Occipital lobe (tissue), 2 donors: ENCODE measurements around the gene LPCAT1. TPM values are rescaled to one million over a fixed set of nuclear protein-coding genes. Genes with fewer than 3 reads are reported as not detected.
"Not testable (repeated sequence)": the region's sequence is repeated elsewhere in the genome, so short reads cannot be mapped to it uniquely, and the experiment has no call there.

ENCODE experiments used
- DNase-seq: peaks from one replicate; lab custom pipeline; 2025; lab: John Stamatoyannopoulos, UW
- total RNA-seq: library from RNA; depleted of rRNA; stranded (reverse); fragments of >200 nt; gene quantifications from one replicate; pipeline ENCODE4 v1.2.3, GENCODE V29; 2014

Gene LPCAT1
- total RNA-seq, 1 donor from 2014 or later: 129 TPM

DNA sequence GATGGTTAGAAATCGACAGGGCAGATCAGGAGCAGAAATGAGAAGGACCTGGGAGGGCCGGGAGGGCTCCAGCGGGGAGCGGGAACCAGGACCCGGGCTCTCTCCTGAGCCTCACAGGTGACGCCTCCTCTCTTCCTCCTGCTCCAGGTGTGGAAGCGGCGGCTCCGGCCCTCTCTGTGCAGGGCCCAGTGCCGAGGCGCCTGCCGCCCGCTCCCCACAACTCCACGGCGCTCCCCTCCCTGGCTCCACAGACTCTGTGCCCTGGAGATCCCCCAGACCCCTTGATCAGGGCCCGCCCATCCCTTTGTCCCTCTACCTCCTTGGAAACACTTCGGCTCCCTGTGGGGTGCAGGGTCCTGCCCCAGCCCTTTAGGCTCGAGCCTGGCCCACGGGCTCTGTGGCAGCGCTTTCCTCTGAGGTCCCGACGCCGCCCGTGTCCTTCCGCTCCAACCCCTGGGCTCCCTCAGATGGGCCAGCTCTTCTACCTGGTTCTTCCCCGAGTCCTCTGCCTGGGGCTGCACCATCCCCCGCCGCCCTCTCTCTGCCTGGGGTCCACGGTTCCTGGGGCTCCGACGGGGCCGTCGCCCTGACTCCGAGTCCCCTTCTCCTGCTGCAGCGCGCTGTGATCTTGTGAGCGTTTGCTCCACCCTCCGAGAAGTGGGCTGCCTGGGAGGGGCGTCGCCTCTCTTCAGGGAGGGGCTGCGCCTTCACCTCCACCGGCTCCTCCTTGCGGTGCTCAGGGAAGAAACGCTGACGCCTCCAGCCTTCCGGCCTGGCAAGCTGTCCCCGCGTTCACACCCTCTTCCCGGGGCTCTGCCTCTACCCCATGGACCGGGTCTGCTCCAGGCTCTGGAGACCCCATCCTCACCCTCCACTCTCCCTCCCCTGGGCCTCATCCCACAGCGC, 56.2 kb downstream of the LPCAT1 start:
- no peak for DNase-seq

DNA sequence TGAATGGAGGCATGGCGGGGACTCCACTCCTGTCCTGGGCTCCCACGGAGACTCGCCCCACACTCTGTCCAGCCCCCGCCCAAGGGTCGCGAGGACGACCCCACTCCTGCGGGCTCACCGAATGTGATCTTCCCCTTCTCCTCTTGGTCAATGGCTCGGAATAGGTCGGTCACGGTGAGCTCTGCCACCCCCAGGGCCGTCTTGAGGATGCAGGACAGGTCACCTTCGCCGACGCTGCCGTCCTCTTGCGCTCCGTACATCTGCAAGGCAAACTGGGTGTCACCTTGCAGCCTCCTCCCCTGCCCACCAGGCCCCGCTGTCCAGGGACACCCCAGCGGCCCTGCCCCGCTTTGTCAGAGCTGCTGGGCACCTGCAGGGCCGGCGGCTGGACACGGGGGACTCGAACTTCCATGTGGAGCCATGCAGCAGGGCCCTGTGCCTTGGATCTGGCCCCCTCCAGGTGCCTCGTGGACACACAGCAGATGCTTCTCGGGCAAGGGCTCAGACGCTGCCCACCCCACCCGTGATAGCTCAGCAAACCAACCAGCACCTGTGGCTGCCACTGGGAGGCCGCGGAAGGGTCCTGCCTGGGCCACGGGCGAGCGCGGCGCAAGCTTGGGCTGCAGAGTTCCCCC, 57.0 kb downstream of the LPCAT1 start:
- no peak for DNase-seq

GRCh38 chr5:1465966-1466471, 57.7 kb downstream of the LPCAT1 start:
- no peak for DNase-seq

GRCh38 chr5:1465117-1465516, 58.6 kb downstream of the LPCAT1 start:
- no peak for DNase-seq

DNA sequence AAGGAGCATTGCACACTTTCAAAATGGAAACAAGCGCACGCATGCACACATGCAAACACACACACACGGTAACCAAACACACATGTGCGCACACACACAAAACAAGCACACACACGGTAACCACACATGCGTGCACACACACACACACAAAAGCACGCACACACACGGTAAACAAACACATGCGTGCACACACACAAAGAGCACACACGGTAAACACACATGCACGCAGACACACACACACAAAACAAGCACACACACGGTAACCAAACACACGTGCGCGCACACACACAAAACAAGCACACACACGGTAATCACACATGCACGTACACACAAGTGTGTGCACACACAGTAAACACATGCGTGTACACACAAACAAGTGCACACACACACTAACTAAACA, 59.2 kb downstream of the LPCAT1 start:
- DNase-seq: no peak

GRCh38 chr5:1464096-1464446, 59.7 kb downstream of the LPCAT1 start:
- DNase-seq: no peak

DNA sequence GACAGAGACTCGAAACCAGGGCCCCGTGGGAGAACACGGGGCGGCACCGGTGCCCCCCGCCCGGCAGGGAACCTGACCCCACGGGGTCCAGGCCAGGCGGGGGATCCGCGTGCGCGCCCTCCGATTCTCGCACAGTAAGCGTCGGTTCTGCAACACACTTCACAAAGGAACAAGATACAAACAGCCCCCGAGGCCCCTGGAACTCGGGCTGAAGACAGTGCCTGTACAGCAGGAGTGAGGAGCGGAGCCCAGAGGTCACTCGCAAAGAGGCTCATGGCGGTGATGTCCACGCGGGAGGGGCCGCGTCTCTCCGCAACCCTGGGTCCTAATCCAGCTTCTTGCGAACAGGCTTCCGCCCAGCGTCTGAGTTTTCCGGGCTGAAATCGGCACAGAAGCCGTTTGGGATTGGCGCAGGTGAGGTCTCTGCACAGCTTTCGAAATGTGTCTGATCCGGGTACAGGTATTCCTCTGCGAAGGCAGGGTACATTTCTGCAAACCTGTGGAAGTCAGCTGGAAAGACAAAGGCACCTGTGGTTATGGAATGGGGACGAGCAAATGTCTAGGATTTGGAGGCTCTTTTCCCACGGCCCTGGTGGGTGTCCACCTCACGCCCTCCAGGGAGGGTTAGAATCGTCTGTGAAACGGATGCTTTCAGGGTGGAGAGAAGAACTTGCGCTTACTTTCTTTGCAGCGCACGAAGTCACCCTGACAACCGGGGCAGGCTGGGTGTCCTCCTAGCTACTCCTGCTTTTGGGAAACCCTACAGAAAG, 60.2 kb downstream of the LPCAT1 start:
- DNase-seq: no peak

DNA sequence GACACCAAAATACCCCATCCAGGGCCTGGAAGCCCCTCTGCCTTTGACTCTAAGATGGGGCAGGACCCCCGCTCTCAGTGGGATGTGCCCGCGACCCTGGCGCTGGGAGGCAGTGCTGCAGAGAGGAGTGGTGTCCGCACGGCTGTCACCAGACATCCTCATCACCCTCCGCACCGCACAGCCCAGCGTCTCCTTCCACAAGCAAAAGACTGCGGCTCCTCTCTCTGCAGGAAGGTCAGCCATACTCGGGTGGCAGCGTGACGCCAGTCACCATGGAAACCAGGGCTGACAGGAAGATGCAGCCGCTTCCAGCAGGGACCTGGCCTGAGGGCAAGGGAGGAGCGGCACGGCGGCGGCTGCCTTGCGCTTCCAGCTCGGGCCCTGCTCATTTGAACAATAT, 61.4 kb downstream of the LPCAT1 start:
- no peak for DNase-seq

GRCh38 chr5:1461396-1461795, 62.4 kb downstream of the LPCAT1 start:
- DNase-seq: no peak

DNA sequence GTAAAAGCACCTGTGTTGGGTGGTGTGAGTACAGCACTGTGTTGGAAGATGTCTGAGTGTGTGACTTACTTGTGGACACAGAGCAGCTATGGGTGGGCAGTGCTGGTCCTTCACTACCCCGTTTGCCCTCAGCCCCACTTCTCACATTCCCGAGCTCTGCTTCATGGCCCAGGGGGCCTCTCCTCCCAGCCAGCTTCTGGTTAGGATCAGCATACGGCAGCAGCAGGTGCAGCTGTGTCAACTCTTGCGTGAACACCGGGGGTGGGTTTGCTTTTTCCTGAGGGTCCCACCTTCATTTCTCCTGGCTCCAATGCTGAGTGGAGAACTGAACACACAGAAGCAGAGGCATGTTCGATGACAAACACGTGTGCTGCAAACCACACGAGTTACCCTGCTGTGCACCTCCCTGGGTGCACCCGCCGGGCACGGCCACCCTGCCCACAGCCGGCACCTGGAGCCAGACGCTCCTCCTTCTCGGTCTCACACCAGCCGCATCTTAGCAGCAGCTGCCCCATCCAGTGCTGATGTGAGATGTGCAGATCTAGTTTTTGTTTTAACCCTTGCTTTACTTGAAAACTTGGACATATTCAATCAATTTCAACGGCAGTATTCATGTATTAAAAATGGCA, 63.6 kb downstream of the LPCAT1 start:
- no peak for DNase-seq

GRCh38 chr5:1459435-1459834, 64.3 kb downstream of the LPCAT1 start:
- DNase-seq: not testable (repeated sequence)

GRCh38 chr5:1456110-1456881, 67.5 kb downstream of the LPCAT1 start:
- DNase-seq: not testable (repeated sequence)

GRCh38 chr5:1453613-1454012, 70.1 kb downstream of the LPCAT1 start:
- no peak for DNase-seq

DNA sequence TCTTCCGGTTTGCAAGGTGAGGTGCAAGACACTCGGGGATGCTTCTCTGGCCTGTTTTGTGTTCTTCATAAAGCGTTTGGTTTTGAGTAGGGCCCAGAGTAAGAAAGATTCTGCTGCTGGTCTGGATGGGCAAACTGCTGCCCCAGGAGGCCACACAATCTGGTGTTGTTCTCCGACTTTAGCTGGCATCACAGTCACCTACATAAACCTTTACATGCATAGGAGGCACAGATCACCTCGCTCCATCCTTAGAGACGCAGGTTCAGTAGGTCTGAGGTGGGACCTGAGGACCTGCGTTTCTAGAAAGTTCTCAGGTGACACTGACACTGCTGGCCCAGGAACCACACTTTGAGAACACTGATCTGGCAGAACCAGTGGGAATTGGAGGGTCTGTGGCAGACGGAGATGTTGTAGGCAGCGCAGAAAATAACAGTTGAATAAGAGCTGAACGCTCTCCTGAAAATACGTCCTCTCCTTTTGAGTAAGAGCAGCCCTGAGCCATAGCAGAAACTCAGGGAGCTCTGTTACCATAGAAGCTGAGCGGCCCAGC, 74.6 kb downstream of the LPCAT1 start:
- DNase-seq: no peak

- no peak for DNase-seq
Measured at GRCh38 chr5:1448511-1449011, 75.2 kb downstream of the LPCAT1 start.

DNA sequence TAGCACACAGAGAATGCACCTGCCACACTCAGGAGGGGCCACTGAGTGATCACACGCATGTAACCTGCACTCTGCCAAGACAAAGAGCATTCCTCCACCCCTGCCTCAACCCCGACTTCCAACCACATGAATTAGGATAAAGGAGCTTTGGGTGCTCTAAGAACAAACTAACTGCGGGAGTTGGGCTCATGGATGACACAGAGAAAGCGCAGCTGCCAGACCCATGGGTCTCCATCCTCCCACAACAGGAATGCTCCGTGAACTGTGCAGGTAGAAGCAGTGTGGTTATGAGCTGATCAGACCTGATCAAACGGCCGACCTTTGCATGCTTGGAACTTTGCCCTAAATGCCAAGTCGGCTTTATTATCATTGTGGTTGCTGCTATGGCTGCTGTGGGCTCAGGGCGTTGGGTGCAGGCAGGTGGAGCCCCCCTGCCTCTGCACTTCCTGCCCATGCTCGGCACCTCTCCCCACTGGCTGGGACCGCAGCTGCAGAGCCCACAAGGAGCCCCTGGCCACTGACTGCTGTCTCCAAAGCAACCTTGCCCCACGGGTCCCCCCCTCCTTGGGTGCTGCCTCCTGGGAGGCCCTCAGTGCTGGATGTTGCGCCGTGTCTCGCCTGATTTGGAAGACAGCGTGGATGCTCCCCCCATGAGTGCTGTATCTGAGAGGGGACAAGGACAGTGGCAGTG, 75.9 kb downstream of the LPCAT1 start:
- DNase-seq: no peak

- DNase-seq: no peak
Measured at GRCh38 chr5:1446602-1447343, 77.0 kb downstream of the LPCAT1 start.

DNA sequence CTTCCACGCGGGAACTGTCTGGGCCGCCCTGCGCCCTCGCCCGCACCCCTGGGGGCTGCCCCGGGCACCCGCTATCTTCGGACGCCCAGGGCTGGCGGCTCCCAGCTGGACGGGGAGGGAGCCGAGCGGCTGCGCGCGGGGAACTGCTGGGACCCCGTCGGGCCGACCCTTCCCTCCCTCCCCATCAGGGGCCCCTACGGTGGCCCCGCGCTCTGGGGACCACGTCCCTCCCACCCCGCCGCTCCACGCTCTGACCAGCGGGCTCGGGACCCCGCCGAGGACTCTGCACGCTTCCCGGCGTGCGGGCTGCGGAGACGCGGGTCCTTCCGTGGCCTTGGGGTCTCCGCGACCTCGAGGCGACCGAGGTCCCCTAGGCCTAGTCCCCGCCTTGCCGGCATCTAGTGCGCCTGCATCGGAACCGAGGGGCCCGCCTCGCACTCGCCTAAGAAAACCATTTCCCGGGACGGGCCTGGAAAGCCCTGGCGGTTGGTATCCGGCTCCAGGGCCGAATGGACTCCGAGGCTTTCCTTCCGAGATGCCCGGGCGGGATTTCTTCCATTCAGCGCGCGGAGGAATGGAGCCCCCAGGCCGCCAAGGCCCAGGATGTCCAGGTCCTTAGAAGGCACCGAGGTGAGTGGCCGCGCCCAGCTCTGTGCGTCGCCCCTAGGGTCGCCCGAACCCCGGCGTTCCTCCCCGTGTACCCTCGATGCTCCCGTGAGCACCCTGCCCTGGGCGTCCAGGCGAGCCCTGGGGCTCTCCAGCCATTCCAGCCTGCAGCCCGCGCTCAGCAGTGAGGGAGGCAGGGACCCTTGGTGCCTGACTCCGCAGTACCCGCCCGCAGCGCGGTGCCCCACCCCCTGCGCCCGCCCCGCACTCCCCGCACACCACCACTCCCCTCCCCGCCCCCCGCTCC, 77.8 kb downstream of the LPCAT1 start:
- DNase-seq: no peak
